NAMALWA (cell line): ENCODE data around the gene COG4.

Experiments
- DNase-seq: peaks from one replicate; pipeline ENCODE4 v3.0.0-alpha.2; 2015; ENCODE audit warnings: low spot score

COG4 gene

GRCh38 chr16:70480127-70481105, 42.9 kb downstream of the COG4 start:
- DNase-seq, result no peak

GRCh38 chr16:70478912-70479341, 44.4 kb downstream of the COG4 start:
- no peak for DNase-seq

- no peak for DNase-seq
These were observed 45.2 kb downstream of the COG4 start for GRCh38 chr16:70478169-70478568.

GRCh38 chr16:70476272-70477020, 46.9 kb downstream of the COG4 start:
- no peak for DNase-seq

GRCh38 chr16:70475054-70475871, 48.1 kb downstream of the COG4 start:
- no peak for DNase-seq

- DNase-seq, result no peak
These were observed 48.9 kb downstream of the COG4 start for GRCh38 chr16:70474320-70475053.

- DNase-seq, result peak; percentile 32
These were observed 49.7 kb downstream of the COG4 start for GRCh38 chr16:70473446-70474319.

- DNase-seq, result no peak
These were observed 50.4 kb downstream of the COG4 start for GRCh38 chr16:70472786-70473433.

GRCh38 chr16:70470927-70471341, 52.4 kb downstream of the COG4 start:
- DNase-seq, result no peak

GRCh38 chr16:70470141-70470926, 53.0 kb downstream of the COG4 start:
- no peak for DNase-seq

GRCh38 chr16:70468776-70469525, 54.4 kb downstream of the COG4 start:
- DNase-seq, result no peak

- DNase-seq, result no peak
These were observed 55.7 kb downstream of the COG4 start for GRCh38 chr16:70467608-70468007.

- DNase-seq, result no peak
These were observed 56.2 kb downstream of the COG4 start for GRCh38 chr16:70467113-70467512.

- DNase-seq, result no peak
These were observed 56.6 kb downstream of the COG4 start for GRCh38 chr16:70466805-70467076.

GRCh38 chr16:70465999-70466804, 57.2 kb downstream of the COG4 start:
- DNase-seq, result no peak

- no peak for DNase-seq
These were observed 60.1 kb downstream of the COG4 start for GRCh38 chr16:70463235-70463634.

- no peak for DNase-seq
These were observed 62.6 kb downstream of the COG4 start for GRCh38 chr16:70460737-70461261.
